CD4-positive, alpha-beta T cell treated with Interleukin-12 subunit alpha and Interleukin-12 subunit beta, for 1 hour (primary cell): ENCODE measurements around the gene BRPF3.
"Not testable (repeated sequence)": the region's sequence is repeated elsewhere in the genome, so short reads cannot be mapped to it uniquely, and the experiment has no call there.

Experiments used
- DNase-seq: peaks from one replicate; pipeline ENCODE4 v3.0.0-alpha.2; 2020

Gene BRPF3

GRCh38 chr6:36200998-36201596, 4.6 kb downstream of the BRPF3 start:
- no peak for DNase-seq

GRCh38 chr6:36201612-36202011, 5.1 kb downstream of the BRPF3 start:
- peak; percentile 10 for DNase-seq

GRCh38 chr6:36202101-36202500, 5.6 kb downstream of the BRPF3 start:
- DNase-seq: no peak

GRCh38 chr6:36204068-36204753, 7.7 kb downstream of the BRPF3 start:
- DNase-seq: peak; percentile 68

GRCh38 chr6:36207155-36207554, 10.6 kb downstream of the BRPF3 start:
- DNase-seq: no peak

- DNase-seq: no peak
These were observed 13.1 kb downstream of the BRPF3 start for GRCh38 chr6:36209606-36210005.

- DNase-seq: no peak
These were observed 13.6 kb downstream of the BRPF3 start for GRCh38 chr6:36210182-36210581.

- DNase-seq: no peak
These were observed 14.5 kb downstream of the BRPF3 start for GRCh38 chr6:36210886-36211595.

- DNase-seq: no peak
These were observed 20.0 kb downstream of the BRPF3 start for GRCh38 chr6:36216559-36216958.

GRCh38 chr6:36217188-36217587, 20.6 kb downstream of the BRPF3 start:
- no peak for DNase-seq

GRCh38 chr6:36217946-36218345, 21.4 kb downstream of the BRPF3 start:
- no peak for DNase-seq

- not testable (repeated sequence) for DNase-seq
These were observed 22.0 kb downstream of the BRPF3 start for GRCh38 chr6:36218516-36218915.

GRCh38 chr6:36219081-36219480, 22.5 kb downstream of the BRPF3 start:
- no peak for DNase-seq

GRCh38 chr6:36220226-36220625, 23.7 kb downstream of the BRPF3 start:
- no peak for DNase-seq

- no peak for DNase-seq
These were observed 25.1 kb downstream of the BRPF3 start for GRCh38 chr6:36221674-36222073.

GRCh38 chr6:36222924-36223323, 26.4 kb downstream of the BRPF3 start:
- no peak for DNase-seq

GRCh38 chr6:36223706-36224105, 27.2 kb downstream of the BRPF3 start:
- DNase-seq: no peak

GRCh38 chr6:36224918-36225461, 28.4 kb downstream of the BRPF3 start:
- no peak for DNase-seq

GRCh38 chr6:36226438-36227047, 30.0 kb downstream of the BRPF3 start:
- DNase-seq: no peak

- DNase-seq: no peak
These were observed 31.1 kb downstream of the BRPF3 start for GRCh38 chr6:36227379-36228228.

- no peak for DNase-seq
These were observed 32.7 kb downstream of the BRPF3 start for GRCh38 chr6:36229223-36229622.

GRCh38 chr6:36230371-36230770, 33.8 kb downstream of the BRPF3 start:
- DNase-seq: no peak

- DNase-seq: no peak
These were observed 35.6 kb downstream of the BRPF3 start for GRCh38 chr6:36232172-36232571.
